ENCODE results near the gene CNDP1.

Gene CNDP1

GRCh38 chr18:74507097-74507881 lies 27.0 kb upstream of the CNDP1 start:
- DNase-seq (ENCODE audit: low read depth), result no peak

DNA sequence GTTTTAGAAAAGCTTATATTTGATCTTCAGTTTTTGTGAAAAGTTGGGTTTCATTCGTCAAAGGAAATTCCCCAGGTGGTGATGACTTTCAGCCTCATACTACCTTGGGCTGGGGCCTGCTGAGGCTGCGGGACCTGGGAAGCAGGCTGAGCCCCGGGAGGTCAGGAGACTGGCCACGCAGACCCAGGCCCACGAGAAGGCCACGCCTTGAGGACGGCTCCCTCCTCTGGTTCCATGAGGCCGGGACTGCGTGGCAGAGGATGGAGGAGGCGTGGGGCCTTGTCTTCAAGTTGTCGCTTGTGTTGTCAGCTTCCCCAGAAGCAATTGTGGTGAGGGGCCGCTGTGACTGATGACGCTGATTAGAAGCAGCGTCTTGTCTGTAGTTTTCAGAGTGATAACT lies 26.4 kb upstream of the CNDP1 start:
- peak; percentile 32 for DNase-seq (ENCODE audit: low read depth)

DNA sequence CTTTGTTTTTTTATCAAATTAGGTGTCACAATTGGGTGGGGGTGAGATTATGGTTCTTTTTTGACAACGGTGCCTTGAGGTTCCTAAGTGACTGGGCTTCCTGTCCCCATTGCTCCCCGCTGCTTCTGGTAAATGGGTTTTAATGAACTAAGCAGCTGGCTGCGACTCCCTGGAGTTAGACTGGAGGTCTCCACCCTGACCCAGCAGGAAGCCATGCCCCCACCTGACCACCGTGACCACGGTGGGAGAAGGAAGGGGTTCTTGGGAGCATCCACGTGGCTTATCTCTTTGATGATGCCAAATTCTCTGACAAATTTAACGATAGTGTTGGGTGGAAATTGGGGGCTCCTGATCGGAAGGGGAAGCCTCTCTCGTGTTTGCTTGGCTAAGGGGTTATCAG lies 25.9 kb upstream of the CNDP1 start:
- DNase-seq (ENCODE audit: low read depth), result no peak

GRCh38 chr18:74508821-74509225 lies 25.5 kb upstream of the CNDP1 start:
- DNase-seq (ENCODE audit: low read depth), result no peak

DNA sequence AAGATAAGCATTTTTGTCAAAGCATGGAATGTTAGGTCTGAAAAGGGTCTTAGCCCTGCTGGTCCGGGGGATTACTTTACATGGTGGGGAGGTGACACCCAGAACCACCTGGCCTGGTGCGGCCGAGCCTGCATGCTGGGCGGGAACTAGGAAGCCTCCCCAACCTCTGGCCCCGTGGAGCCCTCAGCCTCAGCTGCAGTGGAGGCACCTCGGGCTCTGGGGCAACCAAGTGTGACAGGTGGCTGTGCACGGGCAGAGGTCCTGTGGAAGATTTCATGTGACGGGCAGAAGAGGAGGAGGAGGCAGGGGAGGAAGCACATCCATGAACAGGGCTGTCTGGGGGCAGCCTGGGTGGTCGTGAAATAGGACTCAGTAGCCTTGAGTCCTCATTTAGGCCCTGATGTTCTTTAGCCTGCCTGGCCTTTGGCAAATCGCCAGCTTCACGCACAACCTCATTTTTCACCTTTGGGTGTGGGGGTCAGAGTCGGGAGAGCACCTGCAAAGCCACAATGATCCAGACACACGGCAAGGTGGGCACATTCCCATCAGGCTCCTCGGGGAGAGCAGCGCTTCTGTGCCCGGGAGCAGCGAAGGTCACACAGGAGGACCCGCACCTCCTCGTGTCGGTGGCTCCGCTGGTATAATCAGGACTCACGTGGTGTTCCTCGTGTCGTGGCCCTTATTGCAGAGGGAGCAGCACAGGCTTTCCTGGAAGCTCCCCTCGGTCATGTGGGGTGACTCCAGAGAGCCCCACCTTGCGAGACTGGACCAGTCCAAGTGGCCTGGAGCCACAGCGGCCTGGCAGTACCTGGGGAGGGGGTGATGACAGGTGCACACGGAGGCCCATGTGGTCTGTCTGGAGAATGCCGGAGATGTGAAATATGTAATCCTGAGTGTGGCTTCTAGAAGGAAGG lies 24.2 kb upstream of the CNDP1 start:
- DNase-seq (ENCODE audit: low read depth), result no peak

GRCh38 chr18:74510770-74511095 lies 23.6 kb upstream of the CNDP1 start:
- DNase-seq (ENCODE audit: low read depth), result no peak

DNA sequence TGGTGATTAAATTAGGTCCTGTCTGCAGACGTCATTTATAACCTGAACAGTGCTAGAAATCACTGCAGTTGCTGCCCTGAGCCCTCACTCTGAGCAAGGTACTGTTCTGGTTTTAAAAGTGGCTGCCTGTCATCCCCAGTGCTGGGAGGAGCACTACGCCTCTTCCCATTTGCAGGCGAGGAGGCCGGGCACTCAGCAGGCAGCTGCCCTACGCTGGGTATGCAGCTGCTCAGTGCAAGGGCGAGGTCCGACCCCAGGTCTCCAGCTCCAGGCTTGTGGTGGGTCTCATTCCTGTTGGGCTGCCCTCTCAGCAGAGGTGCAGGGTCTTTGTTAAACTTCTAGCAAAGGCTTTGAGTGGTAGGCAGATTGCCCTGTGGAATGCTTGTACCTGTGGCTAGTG lies 22.5 kb upstream of the CNDP1 start:
- no peak for DNase-seq (ENCODE audit: low read depth)

- no peak for DNase-seq (ENCODE audit: low read depth)
Observed at GRCh38 chr18:74512321-74513053, 21.8 kb upstream of the CNDP1 start.

- no peak for DNase-seq (ENCODE audit: low read depth)
Observed at GRCh38 chr18:74513149-74513882, 21.0 kb upstream of the CNDP1 start.

DNA sequence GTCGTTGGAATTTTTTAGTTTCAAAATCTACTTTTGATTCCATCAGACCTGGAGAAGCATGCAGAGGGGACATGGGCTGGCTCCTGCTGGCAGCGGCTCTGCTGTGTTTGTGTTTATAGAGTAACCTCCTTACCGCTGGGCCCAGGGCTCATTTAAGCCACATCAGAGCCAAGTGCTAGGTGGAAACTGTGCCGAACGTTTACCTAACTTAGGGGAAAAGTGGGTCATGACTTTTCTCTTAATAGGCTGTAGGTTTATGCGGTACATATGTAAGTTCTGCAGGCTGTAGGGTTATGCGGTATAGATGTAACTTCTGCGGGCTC lies 20.5 kb upstream of the CNDP1 start:
- DNase-seq (ENCODE audit: low read depth), result no peak

- no peak for DNase-seq (ENCODE audit: low read depth)
Observed at GRCh38 chr18:74514860-74515495, 19.3 kb upstream of the CNDP1 start.

- no peak for DNase-seq (ENCODE audit: low read depth)
Observed at GRCh38 chr18:74515620-74516231, 18.6 kb upstream of the CNDP1 start.

- no peak for DNase-seq (ENCODE audit: low read depth)
Observed at GRCh38 chr18:74516271-74517235, 17.7 kb upstream of the CNDP1 start.

DNA sequence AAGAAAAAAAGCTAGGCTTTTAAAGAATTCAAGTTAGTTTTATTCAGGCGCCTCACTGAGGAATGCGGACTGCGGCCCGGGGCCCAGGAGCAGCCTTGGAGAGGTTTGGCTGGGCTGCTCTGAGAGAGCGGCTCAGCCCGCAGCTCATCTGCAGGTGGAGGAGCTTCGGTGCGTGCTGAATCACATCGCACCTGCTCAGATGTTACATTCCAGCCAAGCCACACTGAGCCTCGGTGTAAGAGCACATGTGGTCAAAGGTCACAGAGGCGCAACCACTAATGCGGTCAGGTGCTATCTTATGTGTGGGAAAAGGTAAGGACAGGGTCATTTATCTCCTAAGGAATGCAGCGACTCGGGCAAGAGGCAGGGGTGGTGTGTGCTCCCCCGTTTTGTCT lies 17.1 kb upstream of the CNDP1 start:
- no peak for DNase-seq (ENCODE audit: low read depth)

- no peak for DNase-seq (ENCODE audit: low read depth)
Observed at GRCh38 chr18:74518456-74519295, 15.6 kb upstream of the CNDP1 start.

GRCh38 chr18:74519320-74520095 lies 14.8 kb upstream of the CNDP1 start:
- DNase-seq (ENCODE audit: low read depth), result no peak

- DNase-seq (ENCODE audit: low read depth), result no peak
Observed at GRCh38 chr18:74520096-74520833, 14.0 kb upstream of the CNDP1 start.

All from CMK (cell line).